GM12873 (cell line): Measurements from ENCODE around the gene PRKCZ.

Experiments
- CTCF ChIP-seq: IDR thresholded peaks from 2 replicates; pipeline ENCODE4 v1.5.1; 2012; ENCODE audit warnings: low read depth, mild to moderate bottlenecking, moderate library complexity, low read length, control low read depth; ENCODE audit not compliant: insufficient read depth; ENCODE audit errors: missing control alignments

Gene PRKCZ

DNA sequence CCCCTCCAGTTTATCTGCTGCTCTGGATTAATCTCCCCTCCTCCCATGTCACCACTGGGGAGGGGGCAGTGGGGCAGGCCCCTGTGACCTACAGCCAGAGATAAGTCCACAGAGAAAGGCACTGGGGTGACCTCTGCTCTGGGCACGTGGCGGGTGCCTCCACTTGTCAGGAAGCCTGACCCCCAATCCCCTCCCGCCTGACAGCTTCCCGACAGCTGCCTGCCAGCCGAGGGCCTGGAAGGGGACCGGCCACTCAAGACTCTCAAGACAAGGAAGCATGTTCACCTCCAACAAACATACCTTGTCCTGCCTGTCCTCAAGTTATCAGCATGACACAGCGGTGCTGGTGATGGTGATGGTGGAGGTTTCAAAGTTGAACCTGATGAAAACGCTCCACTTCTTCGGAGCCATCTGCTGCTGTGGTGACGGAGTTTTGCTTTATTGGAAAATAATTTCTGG lies 147.5 kb downstream of the PRKCZ start:
- TF ChIP-seq CTCF, result no peak

DNA sequence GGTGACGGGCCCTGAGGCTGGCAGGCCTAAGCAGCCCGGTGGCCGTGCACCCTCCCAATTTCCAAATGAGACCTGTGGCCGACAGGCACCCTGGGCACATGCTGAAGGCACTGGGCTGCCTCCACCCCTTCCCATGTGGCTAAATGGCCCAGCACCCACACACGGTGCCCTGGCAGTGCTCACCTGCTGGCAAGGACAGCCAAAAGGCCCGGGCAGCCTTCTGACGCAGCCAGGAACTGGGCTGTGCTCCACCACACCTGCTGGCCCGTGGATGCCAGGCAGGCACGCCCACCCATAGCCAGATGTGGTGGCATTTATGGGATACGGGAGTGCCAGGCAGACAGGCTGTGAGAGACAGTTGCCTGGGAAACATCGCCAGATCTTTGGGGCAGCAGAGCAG lies 148.4 kb downstream of the PRKCZ start:
- TF ChIP-seq CTCF, result no peak

- peak; percentile 12 for TF ChIP-seq CTCF
Observed at GRCh38 chr1:2199042-2199810, 149.0 kb downstream of the PRKCZ start.

DNA sequence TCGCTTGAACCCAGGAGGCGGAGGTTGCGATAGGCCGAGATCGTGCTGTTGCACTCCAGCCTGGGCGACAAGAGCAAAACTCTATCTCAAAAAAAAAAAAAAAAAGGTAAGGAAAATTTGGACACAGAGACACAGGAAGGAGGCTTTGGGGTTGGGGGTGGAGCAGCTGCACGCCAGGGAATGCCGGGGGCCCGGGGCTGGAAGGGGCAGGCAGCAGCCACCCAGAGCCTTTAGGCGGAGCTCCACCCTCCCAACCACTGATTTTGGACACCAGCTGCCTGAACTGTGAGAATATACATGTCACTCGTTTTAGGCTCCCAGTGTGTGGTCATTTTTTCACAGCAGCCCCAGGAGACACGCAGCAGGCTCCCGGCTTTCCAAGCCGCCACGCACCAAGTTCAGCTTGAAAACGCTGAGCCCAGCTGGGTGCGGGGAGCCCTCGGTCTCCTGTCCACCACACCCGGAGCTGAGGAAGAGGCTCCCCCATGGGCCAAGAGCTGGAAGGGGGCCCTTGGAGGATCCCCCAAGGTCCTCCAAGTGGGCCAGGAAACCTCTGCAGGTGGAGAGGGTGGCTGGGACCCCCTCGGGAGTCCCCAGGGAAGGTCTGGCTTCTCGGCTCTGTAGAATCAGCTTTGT lies 150.2 kb downstream of the PRKCZ start:
- no peak for TF ChIP-seq CTCF

GRCh38 chr1:2201062-2201461 lies 150.9 kb downstream of the PRKCZ start:
- no peak for TF ChIP-seq CTCF

DNA sequence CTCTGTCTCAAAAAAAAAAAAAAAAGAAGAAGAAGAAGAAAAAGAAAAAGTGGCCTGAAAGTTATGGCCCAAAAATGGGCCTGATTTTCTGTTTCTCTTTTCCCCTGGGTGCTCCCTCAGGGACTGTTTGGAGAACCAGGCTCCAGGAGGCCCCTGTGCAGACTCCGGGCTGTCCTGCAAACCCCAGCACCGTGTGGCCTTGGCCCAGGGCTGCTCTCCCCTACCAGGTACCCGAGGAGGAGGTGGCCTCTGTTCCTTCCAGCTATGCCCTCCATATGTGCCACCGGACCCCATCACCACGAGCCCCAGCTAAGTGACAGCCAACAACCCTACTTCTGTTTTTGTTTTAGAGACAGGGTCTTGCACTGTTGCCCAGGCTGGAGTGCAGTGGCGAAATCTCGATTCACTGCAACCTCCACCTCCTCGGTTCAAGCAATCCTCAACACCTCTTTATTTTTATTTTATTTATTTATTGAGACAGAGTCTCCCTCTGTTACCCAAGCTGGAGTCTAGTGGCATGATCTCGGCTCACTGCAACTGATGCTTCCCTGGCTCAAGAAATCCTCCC lies 151.9 kb downstream of the PRKCZ start:
- no peak for TF ChIP-seq CTCF

DNA sequence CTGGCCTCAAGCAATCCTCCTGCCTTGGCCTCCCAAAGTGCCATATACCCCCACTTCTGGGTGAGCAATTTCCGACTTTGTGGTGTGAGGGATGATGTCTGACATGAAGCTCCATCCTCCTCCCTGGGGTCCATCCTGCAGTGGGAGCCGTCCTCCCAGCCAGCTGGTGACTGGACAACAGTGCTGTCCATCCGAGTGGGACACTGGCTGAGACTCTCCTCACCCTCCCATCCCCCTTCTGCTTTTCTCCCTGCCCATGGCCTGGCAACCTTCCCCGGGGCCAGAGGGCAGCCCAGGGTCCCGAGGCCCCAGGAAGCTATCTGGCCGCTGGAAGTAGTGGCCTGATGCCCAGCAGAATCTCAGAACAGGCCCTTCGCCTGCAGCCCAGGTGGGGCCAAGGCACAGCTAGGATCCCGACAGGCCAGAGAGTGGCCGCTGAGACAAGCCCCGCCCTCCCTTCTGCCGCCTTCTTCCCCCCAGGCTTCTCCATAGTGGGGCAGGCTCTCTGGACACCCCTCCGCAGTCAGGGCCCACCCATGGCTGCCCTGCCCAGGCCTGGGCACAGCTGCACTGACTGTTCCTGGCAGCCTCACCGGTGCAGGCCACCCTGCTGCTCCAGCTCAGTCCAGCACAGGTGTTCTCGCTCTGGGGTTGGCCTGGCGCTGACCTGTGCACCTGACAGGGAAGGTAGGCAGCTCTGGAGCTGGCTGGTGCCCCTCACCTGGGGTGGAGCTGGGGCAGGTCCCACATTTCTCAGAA lies 152.8 kb downstream of the PRKCZ start:
- no peak for TF ChIP-seq CTCF
